ENCODE results near the gene UFD1.

Gene UFD1

DNA sequence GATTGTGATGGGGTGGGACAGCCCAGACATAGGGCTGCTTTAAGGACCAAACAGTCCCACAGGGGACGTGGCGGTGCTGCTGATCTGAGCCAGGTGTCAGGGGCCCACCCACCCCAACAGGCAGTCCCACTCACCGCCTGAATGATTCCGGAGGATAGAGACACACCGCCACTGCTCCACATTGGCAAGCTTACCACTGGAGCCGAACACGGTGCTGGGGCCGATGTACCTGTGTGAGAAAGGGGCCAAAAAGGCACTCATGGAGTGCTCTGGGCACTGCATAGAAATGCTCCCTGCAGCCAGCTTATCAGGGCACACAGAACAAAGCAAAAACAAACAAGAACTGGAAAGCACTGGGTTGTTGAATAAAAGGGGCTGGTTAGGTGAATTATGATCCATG lies 73.3 kb downstream of the UFD1 start:
- Histone ChIP-seq H3K36me3 (ENCODE audit: control insufficient read depth, insufficient read depth, low read length) (no peaks in the 10 kb centered on the region), H2AFZ (no peak overlapping the region), H3K27ac (peak overlapping the region; percentile 76), H3K27me3 (ENCODE audit: control insufficient read depth, insufficient read depth, low read length) (no peaks in the 10 kb centered on the region), H3K4me2 (ENCODE audit: low read length) (no peak overlapping the region), H3K79me2 (peaks cover 2% of the 10 kb centered on the region), H3K4me3 (ENCODE audit: low read depth, low read length) (no peak overlapping the region), H3K9ac (no peak overlapping the region), H3K4me1 (no peaks in the 10 kb centered on the region), H3K9me3 (ENCODE audit: control insufficient read depth, low read length) (no peaks in the 10 kb centered on the region)
- TF ChIP-seq, protein P1, sequence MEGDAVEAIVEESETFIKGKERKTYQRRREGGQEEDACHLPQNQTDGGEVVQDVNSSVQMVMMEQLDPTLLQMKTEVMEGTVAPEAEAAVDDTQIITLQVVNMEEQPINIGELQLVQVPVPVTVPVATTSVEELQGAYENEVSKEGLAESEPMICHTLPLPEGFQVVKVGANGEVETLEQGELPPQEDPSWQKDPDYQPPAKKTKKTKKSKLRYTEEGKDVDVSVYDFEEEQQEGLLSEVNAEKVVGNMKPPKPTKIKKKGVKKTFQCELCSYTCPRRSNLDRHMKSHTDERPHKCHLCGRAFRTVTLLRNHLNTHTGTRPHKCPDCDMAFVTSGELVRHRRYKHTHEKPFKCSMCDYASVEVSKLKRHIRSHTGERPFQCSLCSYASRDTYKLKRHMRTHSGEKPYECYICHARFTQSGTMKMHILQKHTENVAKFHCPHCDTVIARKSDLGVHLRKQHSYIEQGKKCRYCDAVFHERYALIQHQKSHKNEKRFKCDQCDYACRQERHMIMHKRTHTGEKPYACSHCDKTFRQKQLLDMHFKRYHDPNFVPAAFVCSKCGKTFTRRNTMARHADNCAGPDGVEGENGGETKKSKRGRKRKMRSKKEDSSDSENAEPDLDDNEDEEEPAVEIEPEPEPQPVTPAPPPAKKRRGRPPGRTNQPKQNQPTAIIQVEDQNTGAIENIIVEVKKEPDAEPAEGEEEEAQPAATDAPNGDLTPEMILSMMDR (IDR thresholded peaks at IDR 0.05) = no peak

DNA sequence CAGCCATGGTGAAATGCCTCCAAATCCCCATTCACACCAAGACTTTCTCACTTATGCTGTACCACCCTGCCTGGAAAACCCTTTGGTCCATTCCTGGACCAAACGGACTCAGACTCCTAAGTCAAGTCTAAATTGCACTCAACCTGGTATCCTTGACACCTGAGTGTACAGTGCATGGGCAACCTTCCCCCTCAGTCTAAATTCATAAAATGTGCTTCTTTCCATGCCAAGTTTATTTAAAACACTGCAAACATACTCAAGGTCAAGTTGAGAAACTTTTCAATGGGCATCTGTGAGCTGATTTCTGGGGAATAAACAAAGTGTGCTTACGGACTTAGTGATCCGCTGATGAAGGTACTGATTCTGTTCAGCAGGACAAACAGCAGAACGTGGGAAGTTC lies 73.9 kb downstream of the UFD1 start:
- no peaks in the 10 kb centered on the region for H3K9me3 ChIP-seq (ENCODE audit: control insufficient read depth, low read length)
- no peak overlapping the region for H3K4me3 ChIP-seq (ENCODE audit: low read depth, low read length)
- H3K9ac ChIP-seq = no peak overlapping the region
- H2AFZ ChIP-seq = no peak overlapping the region
- H3K27ac ChIP-seq = no peak overlapping the region
- H3K79me2 ChIP-seq = peaks cover 2% of the 10 kb centered on the region
- H3K4me2 ChIP-seq (ENCODE audit: low read length) = no peak overlapping the region
- TF ChIP-seq, protein P1 (IDR thresholded peaks at IDR 0.05) = no peak
- H3K27me3 ChIP-seq (ENCODE audit: control insufficient read depth, insufficient read depth, low read length) = no peaks in the 10 kb centered on the region
- no peaks in the 10 kb centered on the region for H3K36me3 ChIP-seq (ENCODE audit: control insufficient read depth, insufficient read depth, low read length)
- no peaks in the 10 kb centered on the region for H3K4me1 ChIP-seq

DNA sequence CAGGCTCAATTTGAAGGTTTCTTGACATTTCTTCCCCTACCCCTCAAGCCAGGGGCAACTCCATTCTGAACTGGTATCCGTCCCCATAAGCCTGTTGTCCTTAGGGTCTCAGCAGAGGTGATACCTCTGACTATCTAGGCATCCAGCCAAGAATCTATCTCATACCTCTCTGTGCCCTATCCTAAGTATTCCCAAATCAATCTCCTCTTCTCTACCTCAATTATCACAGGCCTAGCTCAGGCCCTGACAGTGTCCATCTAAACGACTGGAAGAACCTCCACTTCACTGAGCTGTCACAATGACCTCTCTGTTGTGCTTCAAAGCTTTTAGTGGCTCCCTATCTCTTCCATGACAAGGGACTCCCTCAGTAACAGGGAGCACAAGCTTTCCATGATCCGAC lies 74.3 kb downstream of the UFD1 start:
- H3K36me3 ChIP-seq (ENCODE audit: control insufficient read depth, insufficient read depth, low read length) = no peaks in the 10 kb centered on the region

DNA sequence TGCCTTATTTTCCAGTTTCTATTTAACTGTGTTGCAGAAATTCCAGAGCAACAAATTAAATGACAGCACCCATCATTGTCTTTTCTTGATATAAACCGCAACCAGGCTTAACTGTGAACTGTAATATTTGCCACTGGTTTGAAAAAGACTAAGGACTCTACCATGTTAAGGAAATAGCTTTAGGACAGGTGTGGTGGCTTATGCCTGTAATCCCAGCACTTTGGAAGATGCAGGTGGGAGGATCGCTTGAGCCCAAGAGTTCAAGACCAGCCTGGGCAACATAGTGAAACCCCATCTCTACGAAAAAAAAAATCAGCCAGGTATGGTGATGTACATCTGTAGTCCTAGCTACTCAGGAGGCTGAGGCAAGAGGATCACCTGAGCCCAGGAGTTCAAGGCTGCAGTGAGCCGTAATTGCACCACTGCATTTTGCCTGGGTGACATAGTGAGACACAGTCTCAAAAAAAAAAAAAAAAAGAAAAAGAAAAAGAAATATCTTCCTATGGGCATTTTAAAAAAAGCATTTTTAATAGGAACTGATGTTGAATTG lies 76.3 kb downstream of the UFD1 start:
- H3K4me2 ChIP-seq (ENCODE audit: low read length) = no peak overlapping the region
- H3K9me3 ChIP-seq (ENCODE audit: control insufficient read depth, low read length) = no peaks in the 10 kb centered on the region
- no peak overlapping the region for H3K9ac ChIP-seq
- H3K4me1 ChIP-seq = no peaks in the 10 kb centered on the region
- H3K27ac ChIP-seq = no peak overlapping the region
- H3K4me3 ChIP-seq (ENCODE audit: low read depth, low read length) = no peak overlapping the region
- no peak overlapping the region for H2AFZ ChIP-seq
- TF ChIP-seq, protein P1 (IDR thresholded peaks at IDR 0.05) = no peak
- H3K79me2 ChIP-seq = peaks cover 2% of the 10 kb centered on the region
- no peaks in the 10 kb centered on the region for H3K36me3 ChIP-seq (ENCODE audit: control insufficient read depth, insufficient read depth, low read length)
- no peaks in the 10 kb centered on the region for H3K27me3 ChIP-seq (ENCODE audit: control insufficient read depth, insufficient read depth, low read length)

More for the DNA sequence above, 74.3 kb downstream of the UFD1 start:
- Histone ChIP-seq H3K27me3 (ENCODE audit: control insufficient read depth, insufficient read depth, low read length) (no peaks in the 10 kb centered on the region), H2AFZ (no peak overlapping the region), H3K9ac (no peak overlapping the region), H3K79me2 (peaks cover 2% of the 10 kb centered on the region), H3K4me1 (no peaks in the 10 kb centered on the region), H3K4me2 (ENCODE audit: low read length) (no peak overlapping the region), H3K9me3 (ENCODE audit: control insufficient read depth, low read length) (no peaks in the 10 kb centered on the region), H3K27ac (no peak overlapping the region), H3K4me3 (ENCODE audit: low read depth, low read length) (no peak overlapping the region)
- TF ChIP-seq, protein P1 (IDR thresholded peaks at IDR 0.05) = no peak

DNA sequence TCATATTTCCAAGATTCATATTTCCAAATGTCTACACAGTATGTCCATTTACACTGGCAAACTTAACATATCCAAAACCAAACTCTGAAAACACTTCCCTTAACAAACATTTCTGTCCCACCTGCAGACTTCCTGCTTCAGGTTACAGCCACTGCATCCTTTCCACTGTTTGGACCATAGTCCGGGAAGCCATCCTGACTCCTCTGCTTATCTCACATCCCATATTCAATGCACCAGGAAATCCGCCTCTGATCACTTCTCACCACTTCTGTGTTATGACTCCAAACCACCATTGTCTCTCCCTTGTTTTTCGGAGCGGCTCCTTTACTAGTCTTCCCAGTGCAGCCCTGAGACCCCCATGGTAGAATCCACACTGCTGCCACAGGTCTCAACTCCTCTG lies 77.5 kb downstream of the UFD1 start:
- Histone ChIP-seq H3K9ac (no peak overlapping the region), H3K9me3 (ENCODE audit: control insufficient read depth, low read length) (no peaks in the 10 kb centered on the region), H2AFZ (no peak overlapping the region), H3K4me2 (ENCODE audit: low read length) (no peak overlapping the region), H3K27ac (no peak overlapping the region), H3K4me3 (ENCODE audit: low read depth, low read length) (no peak overlapping the region), H3K4me1 (no peaks in the 10 kb centered on the region), H3K27me3 (ENCODE audit: control insufficient read depth, insufficient read depth, low read length) (no peaks in the 10 kb centered on the region), H3K79me2 (peaks cover 2% of the 10 kb centered on the region), H3K36me3 (ENCODE audit: control insufficient read depth, insufficient read depth, low read length) (no peaks in the 10 kb centered on the region)
- TF ChIP-seq, protein P1 (IDR thresholded peaks at IDR 0.05) = no peak
